Renal cortex interstitium (tissue), 15 donors: ENCODE results near the gene ARMC9. TPM values are rescaled to one million over a fixed set of nuclear protein-coding genes. Genes with fewer than 3 reads are reported as not detected.

Source experiments
- DNase-seq, 11 donors: peaks; one replicate each; pipeline ENCODE4 v3.0.0-alpha.2; 2013; ENCODE audit warnings: low read depth in 9 of 11, low spot score in 4 of 11; ENCODE audit errors: extremely low read depth in 1 of 11
- long read RNA-seq, 16 experiments: transcript quantifications; one replicate each; lab custom pipeline, GENCODE V29; 2026
- polyA plus RNA-seq, 3 donors: library from polyadenylated mRNA; unstranded; fragments of 120-200 nt; gene quantifications; one replicate each; pipeline ENCODE4 v1.2.1, GENCODE V29; 2013; ENCODE audit not compliant: insufficient read length in 3 of 3

Gene ARMC9, protein sequence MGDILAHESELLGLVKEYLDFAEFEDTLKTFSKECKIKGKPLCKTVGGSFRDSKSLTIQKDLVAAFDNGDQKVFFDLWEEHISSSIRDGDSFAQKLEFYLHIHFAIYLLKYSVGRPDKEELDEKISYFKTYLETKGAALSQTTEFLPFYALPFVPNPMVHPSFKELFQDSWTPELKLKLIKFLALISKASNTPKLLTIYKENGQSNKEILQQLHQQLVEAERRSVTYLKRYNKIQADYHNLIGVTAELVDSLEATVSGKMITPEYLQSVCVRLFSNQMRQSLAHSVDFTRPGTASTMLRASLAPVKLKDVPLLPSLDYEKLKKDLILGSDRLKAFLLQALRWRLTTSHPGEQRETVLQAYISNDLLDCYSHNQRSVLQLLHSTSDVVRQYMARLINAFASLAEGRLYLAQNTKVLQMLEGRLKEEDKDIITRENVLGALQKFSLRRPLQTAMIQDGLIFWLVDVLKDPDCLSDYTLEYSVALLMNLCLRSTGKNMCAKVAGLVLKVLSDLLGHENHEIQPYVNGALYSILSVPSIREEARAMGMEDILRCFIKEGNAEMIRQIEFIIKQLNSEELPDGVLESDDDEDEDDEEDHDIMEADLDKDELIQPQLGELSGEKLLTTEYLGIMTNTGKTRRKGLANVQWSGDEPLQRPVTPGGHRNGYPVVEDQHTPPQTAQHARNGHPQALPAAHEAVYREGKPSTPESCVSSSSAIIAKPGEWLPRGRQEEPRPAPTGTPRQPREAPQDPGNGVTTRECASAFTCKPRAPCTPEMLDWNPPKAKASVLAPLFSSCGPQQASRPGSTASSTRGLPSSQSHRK
- polyA plus RNA-seq = 10 to 100 TPM; 27.0 to 30.2 (median 29.1) TPM
- long read RNA-seq, donor 1, partial matches to known transcripts = 0 of 1 reads
- long read RNA-seq, donor 1, other reads (novel, unspliced or antisense) = 0 of 1 reads
- long read RNA-seq, donor 2, partial matches to known transcripts = 0 of 2 reads
- long read RNA-seq, donor 2, other reads (novel, unspliced or antisense) = 0 of 2 reads
- long read RNA-seq, donor 3 = 0 reads
- long read RNA-seq, donor 4 = 0 reads
- long read RNA-seq, donor 5 = 0 reads
- long read RNA-seq, donor 6, partial matches to known transcripts = 0 of 1 reads
- long read RNA-seq, donor 6, other reads (novel, unspliced or antisense) = 0 of 1 reads
- long read RNA-seq, donor 7 = 0 reads
- long read RNA-seq, donor 8, partial matches to known transcripts = 0 of 5 reads
- long read RNA-seq, donor 8, other reads (novel, unspliced or antisense) = 0 of 5 reads
- long read RNA-seq, donor 9, partial matches to known transcripts = 0 of 3 reads
- long read RNA-seq, donor 9, other reads (novel, unspliced or antisense) = 0 of 3 reads
- long read RNA-seq, donor 10, partial matches to known transcripts = 0 of 3 reads
- long read RNA-seq, donor 10, other reads (novel, unspliced or antisense) = 0 of 3 reads
- long read RNA-seq, donor 11, partial matches to known transcripts = 0 of 1 reads
- long read RNA-seq, donor 11, other reads (novel, unspliced or antisense) = 0 of 1 reads
- long read RNA-seq, donor 12, partial matches to known transcripts = 0 of 1 reads
- long read RNA-seq, donor 12, other reads (novel, unspliced or antisense) = 0 of 1 reads
- long read RNA-seq, donor 13, partial matches to known transcripts = 0 of 1 reads
- long read RNA-seq, donor 13, other reads (novel, unspliced or antisense) = 0 of 1 reads
- long read RNA-seq, donor 14, partial matches to known transcripts = 0 of 5 reads
- long read RNA-seq, donor 14, other reads (novel, unspliced or antisense) = 0 of 5 reads
- long read RNA-seq, donor 15 = 0 reads
- long read RNA-seq, donor 16, partial matches to known transcripts = 16 of 20 reads
- long read RNA-seq, donor 16, other reads (novel, unspliced or antisense) = 0 of 20 reads

DNA sequence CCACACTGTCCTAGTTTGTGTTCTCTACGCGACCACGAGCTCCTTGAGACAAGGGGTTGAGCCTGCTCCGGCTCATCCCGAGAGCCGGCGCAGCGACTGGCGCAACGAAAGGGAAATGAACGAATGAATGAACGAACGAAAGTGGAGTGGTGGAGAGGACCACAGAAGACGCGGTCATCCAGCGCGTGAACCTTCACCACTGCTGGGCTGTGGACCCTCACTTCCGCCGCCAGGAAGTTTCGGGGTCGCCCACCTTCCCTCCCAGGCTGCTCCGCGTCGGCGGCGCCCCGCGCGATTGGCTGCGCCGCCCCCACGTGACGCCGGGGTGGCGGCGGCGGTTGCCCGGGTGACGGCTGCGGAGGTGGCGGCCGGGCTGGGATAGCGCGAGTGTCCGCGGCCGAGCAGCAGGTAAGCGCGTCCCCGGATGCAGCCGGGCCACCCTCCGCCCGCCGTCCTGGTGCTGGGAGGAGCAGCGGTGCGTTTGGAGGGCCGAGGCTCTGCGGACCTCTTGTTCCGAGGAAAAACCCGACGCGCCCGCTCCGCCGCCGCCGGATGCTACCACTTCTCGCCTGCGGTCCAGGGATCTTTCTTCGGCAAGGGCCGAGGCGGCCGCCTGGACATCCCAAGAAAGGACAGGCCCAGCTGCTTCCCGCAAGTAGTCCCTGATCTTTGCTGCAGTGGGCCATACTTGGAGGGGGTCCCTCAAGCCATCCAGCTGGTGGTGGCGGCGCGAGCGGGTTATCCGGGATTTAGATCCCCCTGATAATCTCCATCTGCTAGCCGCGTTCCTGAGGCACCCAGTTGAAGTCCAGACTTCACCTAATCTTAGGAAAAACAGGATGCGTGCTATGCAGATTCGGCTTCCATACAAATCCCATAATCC lies at the start of gene ARMC9:
Gene ARMC9 (plus strand): TSS at position 341 of the 883 bp plus-strand sequence. CDS start 7,608 bp downstream, outside the sequence.
- peak in 10 of 11 donors; percentile 67 to 86 (median 80) for DNase-seq

GRCh38 chr2:231152800-231153557 lies 45.5 kb upstream of the ARMC9 start:
- no peak for DNase-seq

DNA sequence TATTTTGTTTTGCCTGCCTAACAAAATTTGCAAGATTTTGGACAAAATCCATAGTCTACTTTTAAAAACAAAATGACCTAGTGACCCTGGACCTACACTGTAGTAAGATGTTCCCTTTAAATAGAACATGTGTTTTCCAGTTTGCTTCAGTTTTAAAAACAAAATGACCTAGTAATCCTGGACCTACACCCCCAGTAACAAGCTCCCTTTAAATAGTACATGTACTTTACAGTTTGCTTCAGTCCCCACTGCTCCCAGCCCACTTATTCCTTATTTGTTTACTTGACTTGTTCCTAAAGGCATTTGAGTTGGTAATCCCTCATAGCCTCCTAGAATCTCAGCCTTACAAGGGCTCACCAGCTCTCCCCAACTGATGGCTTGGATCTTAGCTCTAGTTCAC lies 39.1 kb upstream of the ARMC9 start:
- no peak for DNase-seq

DNA sequence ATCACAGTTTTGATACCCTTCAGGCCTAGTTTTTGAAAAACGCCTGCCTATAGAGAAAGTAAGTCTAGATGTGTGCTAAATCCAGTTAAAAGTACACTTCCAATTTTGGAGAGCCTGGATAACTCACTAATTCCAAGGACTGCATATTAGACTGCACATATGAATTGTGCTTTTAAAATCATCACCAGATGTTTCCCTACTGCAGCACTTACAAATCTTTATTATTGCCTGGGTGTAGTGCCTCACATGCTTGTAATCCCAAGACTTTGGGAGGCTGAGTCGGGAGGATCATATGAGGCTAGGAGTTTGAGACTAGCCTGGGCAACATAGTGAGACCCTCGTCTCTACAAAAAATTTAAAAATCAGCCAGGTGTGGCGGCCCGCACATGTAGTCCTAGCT lies 37.7 kb upstream of the ARMC9 start:
- DNase-seq = no peak

GRCh38 chr2:231161252-231161839 lies 37.1 kb upstream of the ARMC9 start:
- no peak for DNase-seq

GRCh38 chr2:231161877-231162329 lies 36.5 kb upstream of the ARMC9 start:
- peak in 9 of 11 donors; percentile 19 to 68 (median 53) for DNase-seq

- no peak for DNase-seq
Observed at GRCh38 chr2:231163011-231163410, 35.4 kb upstream of the ARMC9 start.

DNA sequence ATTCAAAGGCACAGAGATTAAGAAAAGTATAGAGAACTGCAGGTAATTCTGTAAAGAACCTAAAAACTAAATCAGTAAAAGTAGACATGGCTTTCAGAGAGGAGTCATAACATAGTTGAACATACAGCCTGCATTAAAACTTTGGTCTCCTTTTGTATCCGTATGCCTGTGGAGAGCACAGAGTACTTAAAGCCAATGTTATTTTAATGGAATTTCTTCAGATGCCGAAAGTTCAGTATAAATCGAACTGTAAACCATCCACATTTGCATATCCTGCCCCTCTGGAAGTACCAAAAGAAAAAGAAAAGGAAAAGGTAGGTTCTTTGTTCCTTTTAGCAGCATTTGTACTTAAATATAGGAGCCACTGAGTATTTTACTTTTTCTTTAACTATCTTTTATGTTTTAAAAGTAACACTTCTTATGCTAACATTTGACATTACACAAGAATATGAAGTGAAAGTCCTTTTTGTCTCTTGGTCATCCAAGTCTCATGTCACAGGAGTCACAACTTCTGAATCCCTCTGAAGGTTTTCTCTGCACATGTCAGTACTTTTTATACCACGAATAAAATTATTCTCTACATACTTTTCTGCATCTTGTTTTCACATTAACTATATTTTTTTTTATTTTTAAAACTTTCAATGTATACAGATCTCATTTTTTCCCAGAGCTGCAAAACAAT lies 34.9 kb upstream of the ARMC9 start:
- no peak for DNase-seq

DNA sequence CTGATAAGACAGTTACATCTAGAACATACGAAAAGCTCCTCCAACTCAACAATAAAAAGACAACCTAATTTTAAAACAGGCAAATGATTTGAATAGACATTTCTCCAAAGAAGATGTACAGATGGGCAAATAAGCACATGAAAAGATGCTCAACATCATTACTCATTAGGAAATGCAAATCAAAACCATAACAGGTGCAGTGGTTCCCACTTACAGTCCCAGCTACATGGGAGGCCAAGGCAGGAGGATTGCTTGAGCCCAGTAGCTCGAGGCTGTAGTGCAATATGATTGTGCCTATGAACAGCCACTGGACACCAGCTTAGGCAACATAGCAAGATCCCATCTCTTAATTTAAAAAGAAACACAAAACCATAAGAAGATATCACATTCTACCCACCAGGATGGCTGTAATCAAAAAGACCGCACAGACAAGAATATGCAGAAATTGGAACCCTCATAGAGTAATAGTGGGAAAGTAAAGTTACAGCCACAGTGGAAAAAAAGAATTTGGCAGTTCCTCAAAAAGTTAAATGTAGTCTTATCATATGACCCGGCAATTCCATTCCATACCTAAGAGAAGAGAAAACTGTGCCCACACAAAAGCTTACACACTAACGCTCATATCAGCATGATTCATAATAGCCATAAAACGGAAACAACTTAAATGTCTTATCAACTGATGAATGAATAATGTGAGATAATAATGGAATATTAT lies 30.5 kb upstream of the ARMC9 start:
- DNase-seq = no peak

DNA sequence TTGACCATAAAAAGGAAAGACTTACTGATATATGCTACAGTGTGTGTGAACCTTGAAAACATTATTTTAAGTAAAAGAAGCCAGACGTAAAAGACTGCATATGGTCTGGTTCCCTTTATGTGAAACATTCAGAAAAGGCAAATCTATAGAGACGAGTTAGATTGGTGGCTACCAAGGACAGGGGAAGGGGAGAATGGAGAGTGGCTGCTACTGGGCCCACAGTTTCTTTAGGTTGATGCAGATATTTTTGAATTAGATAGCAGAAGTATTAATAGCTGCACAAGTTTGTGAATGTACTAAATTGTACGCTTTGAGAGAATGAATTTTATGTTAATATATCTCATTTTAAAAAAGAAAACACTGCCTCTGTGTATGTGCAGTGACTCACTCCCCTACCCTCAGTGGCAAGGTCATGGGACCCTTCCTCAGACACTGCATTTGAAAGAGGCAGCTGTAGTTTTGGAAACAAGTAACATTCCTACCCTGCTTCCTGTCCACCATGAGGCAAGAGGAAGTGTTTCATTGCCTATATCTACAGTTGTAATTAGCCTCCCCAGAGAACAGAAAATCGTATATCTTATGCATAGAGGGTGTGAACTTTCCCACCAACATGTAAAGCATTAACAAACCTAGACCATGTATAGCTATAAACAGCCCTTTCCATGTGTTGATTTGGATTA lies 29.8 kb upstream of the ARMC9 start:
- no peak for DNase-seq

- no peak for DNase-seq
Observed at GRCh38 chr2:231169488-231169887, 28.9 kb upstream of the ARMC9 start.

DNA sequence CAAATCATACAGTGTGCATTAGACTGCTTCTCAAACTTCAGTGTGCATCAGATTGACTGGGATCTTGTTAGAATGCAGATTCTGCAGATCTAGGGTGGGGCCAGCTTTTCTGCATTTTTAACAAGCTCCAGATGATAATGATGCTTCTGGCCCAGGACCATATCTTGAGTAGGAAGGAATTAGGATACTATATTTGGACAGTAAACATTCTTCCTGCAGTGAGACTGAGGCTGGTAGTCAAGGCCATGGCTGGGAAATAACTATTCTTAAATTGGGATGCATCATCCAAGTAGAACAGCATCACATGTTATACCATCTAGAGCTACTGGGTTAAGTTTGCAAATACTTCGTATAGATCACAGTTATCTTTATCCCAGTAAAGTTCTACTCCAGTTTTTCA lies 28.4 kb upstream of the ARMC9 start:
- no peak for DNase-seq

- DNase-seq = no peak
Observed at GRCh38 chr2:231172025-231172424, 26.4 kb upstream of the ARMC9 start.

GRCh38 chr2:231174211-231174651 lies 24.2 kb upstream of the ARMC9 start:
- DNase-seq = no peak
